GM19467 (cell line): ENCODE data around the gene ACSL1.

ENCODE experiments used
- ATAC-seq: cut with Tn5 transposase; IDR thresholded peaks from one replicate; pipeline ENCODE4 v1.9.1; 2021; ENCODE audit warnings: mild to moderate bottlenecking, moderate library complexity; ENCODE audit not compliant: unreplicated experiment

Gene ACSL1, protein sequence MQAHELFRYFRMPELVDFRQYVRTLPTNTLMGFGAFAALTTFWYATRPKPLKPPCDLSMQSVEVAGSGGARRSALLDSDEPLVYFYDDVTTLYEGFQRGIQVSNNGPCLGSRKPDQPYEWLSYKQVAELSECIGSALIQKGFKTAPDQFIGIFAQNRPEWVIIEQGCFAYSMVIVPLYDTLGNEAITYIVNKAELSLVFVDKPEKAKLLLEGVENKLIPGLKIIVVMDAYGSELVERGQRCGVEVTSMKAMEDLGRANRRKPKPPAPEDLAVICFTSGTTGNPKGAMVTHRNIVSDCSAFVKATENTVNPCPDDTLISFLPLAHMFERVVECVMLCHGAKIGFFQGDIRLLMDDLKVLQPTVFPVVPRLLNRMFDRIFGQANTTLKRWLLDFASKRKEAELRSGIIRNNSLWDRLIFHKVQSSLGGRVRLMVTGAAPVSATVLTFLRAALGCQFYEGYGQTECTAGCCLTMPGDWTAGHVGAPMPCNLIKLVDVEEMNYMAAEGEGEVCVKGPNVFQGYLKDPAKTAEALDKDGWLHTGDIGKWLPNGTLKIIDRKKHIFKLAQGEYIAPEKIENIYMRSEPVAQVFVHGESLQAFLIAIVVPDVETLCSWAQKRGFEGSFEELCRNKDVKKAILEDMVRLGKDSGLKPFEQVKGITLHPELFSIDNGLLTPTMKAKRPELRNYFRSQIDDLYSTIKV

DNA sequence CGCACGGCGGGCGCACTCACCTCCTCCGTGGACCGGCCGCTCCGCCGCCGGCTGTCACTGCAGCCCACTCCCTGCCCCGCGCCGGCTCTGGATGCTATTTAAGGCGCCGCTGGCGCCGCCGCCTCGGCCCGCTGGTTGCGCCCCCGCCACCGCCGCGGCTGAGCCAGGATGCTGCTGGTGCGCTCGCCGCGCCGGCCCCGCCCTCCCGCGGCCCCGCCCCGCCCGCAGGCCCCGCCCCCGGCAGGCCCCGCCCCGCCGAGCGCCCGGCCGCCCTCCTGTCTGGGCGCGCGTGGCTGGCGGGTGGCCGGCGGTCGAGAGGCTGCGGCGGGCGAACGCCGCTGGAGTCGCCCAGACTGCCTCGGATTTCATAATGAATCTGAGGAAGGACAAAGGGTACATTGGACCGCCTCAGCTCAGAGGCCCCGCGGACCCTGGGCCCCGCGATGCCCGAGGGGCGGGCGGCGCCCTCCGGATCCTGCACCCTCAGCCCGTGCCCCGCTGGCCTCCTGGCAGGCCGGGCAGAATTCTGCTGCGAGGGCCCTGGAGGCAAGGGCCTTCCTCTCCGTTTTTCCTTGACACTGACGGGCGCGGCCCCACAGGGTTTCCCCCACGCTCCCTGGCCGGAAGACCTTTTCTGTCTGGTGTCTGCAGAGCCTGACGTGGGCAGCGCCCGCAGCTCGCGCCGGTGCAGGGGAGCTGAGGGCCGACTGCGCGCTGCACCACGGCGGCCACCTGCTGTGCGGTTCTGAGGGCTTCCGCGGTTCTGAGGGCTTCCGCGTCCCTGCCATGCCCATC lies at the start of gene ACSL1:
Gene ACSL1 (minus strand): TSS at position 73 of the 795 bp plus-strand sequence. CDS start 22,454 bp downstream, outside the sequence.
- ATAC-seq: peak; percentile 60

DNA sequence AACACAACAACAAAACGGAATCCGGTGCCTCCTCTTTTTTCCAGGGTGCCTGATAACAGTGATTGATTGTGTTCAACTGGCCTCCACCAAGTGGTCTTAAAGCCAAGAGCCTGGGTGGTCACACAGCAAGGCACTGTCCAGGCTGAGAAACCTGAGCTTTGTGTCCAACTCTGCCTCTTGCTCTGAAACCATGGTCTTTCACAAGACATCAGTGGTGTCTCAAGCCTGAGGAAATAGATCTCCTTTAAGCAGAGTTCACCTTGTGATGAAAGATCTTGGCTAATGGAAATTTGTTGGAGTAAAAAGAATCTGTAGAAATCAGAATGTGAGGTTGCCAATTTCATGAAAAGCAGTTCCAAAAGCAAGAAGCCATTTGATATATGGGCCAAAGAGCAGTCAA lies 47.3 kb upstream of the ACSL1 start:
- no peak for ATAC-seq

DNA sequence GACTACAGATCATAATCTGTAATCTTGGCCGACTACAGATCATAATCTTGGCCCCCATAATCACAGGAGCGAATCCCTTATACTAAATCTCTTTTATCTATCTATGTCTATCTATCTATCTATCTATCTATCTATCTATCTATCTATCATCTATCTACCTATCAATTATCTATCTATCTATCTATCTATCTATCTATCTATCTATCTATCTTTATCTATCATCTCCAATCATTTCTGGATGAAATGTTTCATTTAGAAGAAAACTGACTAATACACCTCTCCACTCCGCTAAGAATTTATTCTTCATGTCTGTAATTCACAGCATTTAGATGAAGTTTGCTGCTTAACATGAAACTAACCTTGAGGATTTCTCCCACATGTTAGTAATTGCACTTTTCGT lies 45.0 kb upstream of the ACSL1 start:
- ATAC-seq: no peak

DNA sequence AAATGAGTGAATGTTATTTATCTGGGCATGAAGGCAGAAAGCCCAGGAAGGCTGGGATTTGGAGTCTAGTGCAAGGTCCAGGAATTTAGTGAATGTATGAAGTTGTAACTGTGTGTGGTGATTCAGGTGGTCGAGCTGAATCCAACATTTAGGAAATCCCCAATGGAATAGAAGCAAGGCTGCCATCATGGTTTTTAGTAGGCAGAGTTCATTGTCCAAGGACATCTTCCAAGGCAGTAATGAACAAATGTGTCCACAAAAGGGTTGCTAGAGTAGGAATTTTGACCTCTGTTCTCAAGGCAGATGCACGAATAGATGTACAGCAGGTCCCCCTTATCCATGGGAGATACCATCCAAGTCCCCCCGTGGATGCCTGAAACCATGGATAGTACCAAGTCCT lies 42.9 kb upstream of the ACSL1 start:
- no peak for ATAC-seq

DNA sequence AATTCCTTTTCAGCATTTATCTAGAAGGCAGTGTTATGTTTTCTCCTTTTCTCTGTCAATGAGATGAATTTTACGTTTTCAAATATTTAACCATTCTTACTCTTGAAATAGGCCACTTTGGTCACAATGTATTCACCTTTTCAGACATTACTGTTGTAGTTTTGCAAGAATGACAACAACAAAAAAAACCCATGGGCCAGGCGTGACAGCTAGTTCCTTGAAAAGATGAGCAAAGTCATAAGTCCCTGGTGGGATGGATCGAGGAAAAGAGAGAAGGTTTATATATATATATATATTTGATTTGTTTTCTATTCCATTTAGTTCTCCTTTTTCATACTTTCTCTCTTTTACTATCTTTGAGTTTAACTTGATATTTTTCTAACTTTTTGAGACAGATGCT lies 38.1 kb upstream of the ACSL1 start:
- ATAC-seq: no peak

DNA sequence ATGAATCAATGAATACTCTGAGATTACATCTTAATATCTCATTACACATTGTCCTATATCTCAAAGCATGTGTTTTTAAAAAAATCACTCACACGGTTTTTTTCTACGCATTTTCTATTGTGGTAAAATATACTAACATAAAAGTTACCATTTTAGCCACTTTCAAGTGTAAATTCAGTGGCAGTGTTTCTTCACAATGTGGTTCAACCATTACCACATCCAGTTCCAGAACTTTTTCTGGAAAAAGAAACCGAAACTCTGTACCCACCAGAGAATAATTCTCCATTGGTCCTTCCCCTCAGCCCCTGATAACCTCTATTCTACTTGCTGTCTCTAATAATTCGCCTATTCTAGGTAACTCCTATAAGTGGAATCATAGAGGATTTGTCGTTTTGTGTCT lies 35.3 kb upstream of the ACSL1 start:
- no peak for ATAC-seq

DNA sequence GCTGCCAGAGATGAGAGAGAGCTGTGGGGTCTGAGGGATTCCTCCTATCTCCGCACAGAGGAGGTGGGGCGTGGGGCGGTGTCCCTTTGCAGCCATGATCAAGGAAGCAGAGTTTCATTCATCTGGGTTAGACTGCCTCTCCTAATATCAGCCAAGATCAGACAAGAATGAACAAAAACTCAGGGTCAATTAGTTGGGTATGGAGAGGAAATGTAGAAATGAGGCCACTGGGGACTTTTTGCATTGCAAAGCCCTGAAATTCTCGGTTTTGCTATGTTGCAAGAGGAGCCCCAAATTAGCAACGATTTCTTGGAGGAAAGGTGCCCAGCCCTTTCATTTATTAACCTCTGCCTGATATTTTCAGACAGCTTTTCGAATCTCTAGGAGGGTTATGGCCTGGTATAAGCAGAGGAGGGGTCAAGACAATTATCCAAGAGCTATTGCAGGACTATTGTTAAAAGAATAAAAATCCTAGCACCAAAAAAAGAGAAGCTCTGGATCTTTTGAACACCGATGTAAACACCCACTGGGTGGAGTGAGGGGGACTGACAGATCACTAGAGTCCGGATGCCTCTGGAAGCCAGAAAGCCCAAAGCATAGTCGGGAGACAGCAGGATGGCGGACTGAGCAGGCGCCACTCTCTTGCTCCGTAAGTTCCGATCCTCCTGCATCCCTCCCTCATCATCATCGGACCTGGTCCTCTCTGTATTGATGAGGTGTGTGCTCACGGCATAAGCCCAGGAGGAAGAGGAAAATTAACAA lies 34.4 kb upstream of the ACSL1 start:
- peak; percentile 56 for ATAC-seq

DNA sequence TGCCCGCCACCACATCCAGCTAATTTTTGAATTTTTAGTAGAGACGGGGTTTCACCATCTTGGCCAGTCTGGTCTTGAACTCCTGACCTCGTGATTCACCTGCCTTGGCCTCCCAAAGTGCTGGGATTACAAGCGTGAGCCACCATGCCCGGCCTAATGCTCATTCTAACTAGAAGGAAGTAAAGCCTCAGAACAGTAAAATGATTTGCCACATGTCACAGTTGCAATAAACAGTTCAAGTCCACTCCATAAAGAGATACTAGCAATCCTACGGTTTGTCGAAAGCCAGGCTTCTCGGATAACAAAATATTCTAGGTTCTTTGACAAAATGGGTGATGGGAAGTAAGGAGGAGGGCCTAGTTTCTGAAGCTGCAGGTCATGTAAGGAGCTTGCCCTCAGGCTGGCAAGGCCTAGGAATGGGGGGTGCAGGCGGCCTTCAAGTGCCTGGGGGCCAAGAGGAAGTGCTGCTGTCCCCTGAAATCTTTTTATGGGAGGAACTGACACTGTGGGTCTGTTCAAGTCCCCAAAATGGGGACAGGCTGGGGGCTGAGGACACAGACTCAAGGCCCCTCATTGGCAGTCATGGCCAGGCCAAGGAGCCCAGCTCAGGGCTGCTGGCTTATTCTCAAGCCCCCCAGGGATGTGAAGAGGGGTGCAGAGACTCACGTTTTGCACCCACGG lies 31.8 kb upstream of the ACSL1 start:
- ATAC-seq: no peak

DNA sequence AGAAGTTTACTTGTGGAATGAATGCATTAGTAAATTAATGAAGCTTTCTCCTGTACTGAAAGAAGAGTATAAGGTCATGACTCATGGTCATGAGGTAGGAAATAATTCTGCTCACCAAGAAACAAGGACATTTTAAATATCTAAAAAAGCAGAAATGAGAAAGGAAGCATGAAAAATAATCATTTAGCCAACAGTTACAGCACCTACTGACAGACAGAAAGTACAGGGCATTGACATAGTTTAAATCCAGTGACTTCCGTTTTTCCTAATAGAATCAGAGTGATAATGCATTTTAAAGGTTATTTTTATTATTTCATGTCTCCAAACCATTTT lies 30.5 kb upstream of the ACSL1 start:
- ATAC-seq: no peak

DNA sequence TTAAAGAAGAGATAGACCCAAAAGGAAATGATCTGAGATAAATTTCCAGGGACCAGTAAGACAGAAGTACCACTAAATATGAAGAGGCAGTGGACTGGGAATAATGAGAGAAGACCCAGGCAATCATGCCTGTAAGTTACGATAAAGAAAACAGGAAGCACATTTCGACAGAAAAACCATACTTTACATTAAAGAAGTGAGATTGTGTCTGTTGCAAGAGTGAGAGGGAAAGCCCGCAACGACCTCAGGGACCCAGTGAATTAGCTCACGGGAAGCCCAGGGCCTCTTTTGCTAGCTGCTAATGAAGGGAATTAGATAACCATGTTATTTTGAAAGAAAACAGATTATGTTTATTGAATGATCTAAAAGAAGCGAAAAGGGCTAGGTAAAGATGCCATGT lies 28.9 kb upstream of the ACSL1 start:
- ATAC-seq: no peak

DNA sequence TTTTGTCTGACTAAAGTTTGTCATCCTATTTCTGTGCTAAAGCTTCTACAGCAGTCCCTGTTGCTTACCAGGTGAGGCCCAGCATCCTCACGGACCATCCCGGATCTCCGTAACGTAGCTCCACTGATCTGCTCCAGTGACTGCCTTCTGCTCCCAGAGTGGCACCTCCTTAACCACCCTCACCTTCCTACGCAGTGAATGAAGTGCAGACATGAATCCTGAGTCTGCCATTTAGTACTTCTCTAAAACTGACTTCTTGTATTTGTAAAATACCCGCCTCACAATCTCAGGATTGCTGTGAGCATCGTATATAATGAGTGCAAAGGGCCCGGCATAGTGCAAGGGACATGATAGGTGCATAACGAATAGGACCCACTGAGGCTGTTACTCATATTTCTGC lies 27.7 kb upstream of the ACSL1 start:
- no peak for ATAC-seq

DNA sequence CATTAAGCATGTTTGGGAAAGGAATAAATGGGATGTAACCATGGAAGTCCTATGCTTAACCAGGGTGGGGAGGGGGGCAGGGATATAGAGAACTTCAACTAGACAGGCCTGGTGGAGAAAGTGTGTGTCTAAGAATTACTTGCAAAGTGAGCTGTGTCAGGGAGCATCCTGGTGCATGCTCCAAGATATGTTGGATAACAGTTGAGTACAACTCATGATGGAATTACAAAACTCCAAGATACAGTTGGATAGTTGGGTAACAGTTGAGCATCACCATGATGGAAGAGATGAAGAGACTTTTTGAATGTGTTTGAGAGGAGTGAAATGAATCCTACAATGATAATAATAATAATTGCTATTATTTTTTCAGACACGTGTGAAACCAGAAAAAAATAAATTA lies 26.1 kb upstream of the ACSL1 start:
- ATAC-seq: no peak

DNA sequence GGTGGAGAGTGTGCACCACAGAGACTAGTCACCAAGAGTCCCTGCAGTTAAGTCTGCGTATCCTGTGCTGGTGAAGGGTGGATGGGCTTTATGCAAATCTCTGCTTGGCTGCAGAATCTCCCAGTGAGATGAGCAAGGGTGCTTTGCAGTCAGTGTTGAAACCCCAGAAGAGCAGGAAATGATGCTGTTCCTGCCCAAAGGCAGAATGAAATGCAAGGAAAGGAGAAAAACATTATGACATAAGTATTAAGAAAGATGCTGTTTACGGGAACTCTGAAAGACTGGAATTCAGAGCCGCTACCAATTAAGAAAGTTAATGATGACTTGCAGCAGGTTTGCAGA lies 25.4 kb upstream of the ACSL1 start:
- peak; percentile 85 for ATAC-seq

DNA sequence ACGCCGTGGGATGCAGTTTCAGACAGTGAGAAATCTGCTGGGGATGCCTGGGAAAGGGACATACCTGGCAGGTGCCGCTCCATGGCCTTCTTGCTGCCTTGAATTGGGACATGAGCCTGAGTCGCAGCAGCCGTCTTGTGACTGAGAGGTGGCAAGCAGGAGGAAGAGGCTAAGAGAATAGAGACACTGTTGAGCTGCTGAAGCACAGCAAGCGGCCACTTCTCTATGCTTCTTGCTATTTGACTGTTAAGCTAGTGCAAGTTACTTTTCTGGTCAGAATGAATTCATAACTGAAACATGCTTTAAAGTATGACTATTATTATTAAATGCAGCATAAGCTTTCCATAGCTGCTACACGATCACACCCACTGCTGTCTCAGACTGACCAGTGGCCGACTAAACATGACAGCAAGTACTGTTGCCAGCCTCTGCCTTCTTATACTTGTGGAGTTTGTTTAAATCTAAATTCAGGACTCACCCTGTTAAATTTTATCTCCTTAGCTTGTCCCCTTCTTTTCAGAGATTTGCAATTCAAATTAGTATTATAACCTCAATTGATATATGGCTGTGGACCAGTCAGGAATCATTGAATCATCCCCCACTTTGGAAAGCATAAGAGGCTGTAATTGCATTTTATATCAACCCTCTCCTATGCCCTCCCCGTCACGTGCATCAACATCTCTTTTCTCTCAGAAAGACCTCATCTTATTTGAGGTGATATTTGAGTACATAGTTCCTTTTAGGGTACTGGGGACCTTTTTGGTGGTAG lies 24.8 kb upstream of the ACSL1 start:
- peak; percentile 27 for ATAC-seq

DNA sequence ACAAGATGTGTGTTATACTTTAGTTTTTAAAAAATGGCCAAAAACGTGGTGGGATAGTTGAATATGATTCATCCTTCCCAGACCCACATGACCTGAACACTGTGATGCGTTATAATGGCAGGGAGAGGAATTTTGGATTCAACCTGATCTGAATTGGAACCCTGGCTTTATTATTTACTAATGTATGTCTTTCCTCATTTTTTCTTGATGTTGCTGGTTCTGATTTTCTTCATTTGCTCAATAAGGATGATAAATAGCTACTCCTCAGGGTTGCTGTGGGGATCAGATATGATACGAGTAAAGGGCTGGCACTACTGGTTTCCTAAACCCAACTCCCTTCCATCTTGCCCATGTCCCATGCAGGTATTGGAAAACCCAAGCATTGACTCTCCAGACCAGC lies 24.2 kb upstream of the ACSL1 start:
- no peak for ATAC-seq

DNA sequence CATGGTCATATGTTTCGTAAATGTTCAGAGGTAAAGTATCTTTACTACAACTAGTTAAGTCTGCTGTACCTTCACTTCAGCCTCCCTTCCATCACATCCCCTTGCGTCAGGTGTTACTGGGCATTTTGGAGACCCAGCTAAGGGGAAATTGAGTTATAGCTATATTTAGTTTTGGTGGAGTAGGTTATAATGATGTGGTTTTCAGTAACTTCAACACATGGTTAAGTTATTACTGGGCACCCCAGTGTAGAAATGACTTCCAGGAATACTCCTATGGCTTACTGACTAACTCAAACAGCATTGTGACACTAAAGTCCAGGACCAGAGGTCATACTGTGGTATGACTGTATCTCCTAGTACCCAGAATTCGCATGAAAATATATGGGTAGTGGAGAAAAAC lies 23.4 kb upstream of the ACSL1 start:
- ATAC-seq: no peak

DNA sequence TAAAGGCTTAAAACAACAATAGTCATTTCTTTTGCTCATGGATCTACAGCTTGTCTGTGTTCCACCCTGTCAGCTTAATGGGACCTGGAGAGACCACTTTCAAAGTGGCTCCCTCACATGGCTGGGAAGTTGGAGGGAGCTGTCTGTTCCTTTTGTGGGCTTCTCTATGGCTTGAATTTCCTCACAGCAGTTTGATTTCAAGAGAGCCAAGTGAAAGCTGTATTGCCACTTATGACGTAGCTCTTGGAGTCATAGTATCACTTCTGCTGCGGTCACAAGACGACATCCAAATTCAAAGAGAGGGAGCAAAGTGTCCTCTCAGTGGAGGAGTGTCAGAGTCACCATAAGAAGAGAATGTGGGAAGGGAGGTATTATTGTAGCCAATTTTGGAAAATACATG lies 22.7 kb upstream of the ACSL1 start:
- ATAC-seq: no peak

DNA sequence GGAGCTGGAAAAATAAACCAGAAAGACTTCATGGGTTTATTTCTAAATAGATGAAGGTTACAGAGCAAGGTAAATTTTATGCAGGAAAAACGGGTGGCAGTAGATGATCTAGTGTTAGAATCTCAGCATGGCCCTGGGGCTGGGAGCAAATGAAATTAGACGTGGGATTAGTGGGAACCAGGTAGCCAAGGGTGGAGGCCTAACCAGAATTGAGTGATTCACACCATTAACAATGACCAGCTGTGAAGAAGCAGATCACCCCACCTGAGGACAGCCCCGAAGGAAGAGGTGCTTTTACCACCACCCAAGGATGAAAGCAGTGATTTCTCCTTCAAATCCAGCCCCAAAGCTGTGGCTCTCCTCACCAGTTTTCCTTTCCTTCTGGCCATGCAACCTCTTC lies 20.8 kb upstream of the ACSL1 start:
- ATAC-seq: no peak

DNA sequence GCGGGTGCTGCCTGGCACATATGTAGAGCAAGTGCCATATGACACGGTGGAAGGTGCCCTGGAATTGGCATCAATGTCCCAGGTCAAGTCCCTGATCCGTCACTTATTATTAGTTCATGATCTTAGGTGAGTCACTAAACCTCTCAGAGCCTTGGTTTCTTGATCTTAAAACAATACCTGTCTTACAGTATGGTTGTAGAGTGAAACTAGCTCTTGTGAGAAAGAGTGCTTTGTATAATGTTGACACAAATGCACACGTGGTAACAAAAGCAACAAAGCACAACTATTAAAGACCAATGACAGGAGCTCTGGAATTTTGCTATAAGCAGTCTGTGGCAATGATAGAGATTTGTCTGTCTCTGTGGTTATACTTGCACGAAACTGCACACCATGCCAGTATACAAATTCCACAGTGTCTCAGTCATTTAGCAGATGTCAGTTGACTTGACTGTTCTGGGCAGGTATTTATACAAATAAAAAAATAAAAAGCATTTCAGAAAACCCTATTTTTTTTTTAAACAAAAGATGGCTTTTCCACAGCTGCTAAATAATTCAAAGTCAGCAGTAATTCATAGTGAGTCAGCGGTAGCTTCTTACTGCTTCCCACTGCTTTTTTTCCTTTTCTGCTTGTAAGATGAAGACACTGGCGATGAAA lies 19.7 kb upstream of the ACSL1 start:
- no peak for ATAC-seq
